ENCODE data around the gene PRELID3B. TPM values are rescaled to one million over a fixed set of nuclear protein-coding genes. Genes with fewer than 3 reads are reported as not detected.

Gene PRELID3B
- total RNA-seq, 2 donors from 2014 or later: 28.9 to 35.6 TPM

GRCh38 chr20:58990651-58991445, 51.7 kb downstream of the PRELID3B start:
- no peak overlapping the region for H3K4me3 ChIP-seq
- no peak for DNase-seq (ENCODE audit: low spot score)
- H3K27ac ChIP-seq: no peak overlapping the region
- H3K27me3 ChIP-seq (replicated peaks; ENCODE audit: insufficient read depth): no peaks in the 10 kb centered on the region
- peaks cover 9 to 29% of the 10 kb centered on the region in 2 donors for H3K36me3 ChIP-seq
- intact Hi-C loops (cut with DNase I): no loop called here
- WGBS: 94% methylated on average over 14 of the region's 14 CpGs
- TF ChIP-seq POLR2A (IDR thresholded peaks at IDR 0.05) (no peak), POLR2AphosphoS5 (IDR thresholded peaks at IDR 0.05) (no peak), CTCF (IDR thresholded peaks at IDR 0.05) (no peak)
- H3K4me1 ChIP-seq (replicated peaks): no peaks in the 10 kb centered on the region
- H3K9me3 ChIP-seq: no peaks in the 10 kb centered on the region

- no peaks in the 10 kb centered on the region for H3K9me3 ChIP-seq
- no peaks in the 10 kb centered on the region for H3K27me3 ChIP-seq (replicated peaks; ENCODE audit: insufficient read depth)
- H3K36me3 ChIP-seq: peaks cover 9 to 25% of the 10 kb centered on the region in 2 donors
- no peak overlapping the region for H3K27ac ChIP-seq
- H3K4me3 ChIP-seq: no peak overlapping the region
- intact Hi-C loops (cut with DNase I): no loop called here
- DNase-seq (ENCODE audit: low spot score): no peak
- no peak for TF ChIP-seq POLR2AphosphoS5 (IDR thresholded peaks at IDR 0.05)
- no peak for TF ChIP-seq CTCF (IDR thresholded peaks at IDR 0.05)
- no peak for TF ChIP-seq POLR2A (IDR thresholded peaks at IDR 0.05)
- no peaks in the 10 kb centered on the region for H3K4me1 ChIP-seq (replicated peaks)
- 90% methylated on average over 10 of the region's 10 CpGs for WGBS
These were observed 53.4 kb downstream of the PRELID3B start for GRCh38 chr20:58989196-58989595.

GRCh38 chr20:58988565-58988882, 54.1 kb downstream of the PRELID3B start:
- Histone ChIP-seq H3K27ac (no peak overlapping the region), H3K4me1 (replicated peaks) (no peaks in the 10 kb centered on the region), H3K9me3 (no peaks in the 10 kb centered on the region), H3K27me3 (replicated peaks; ENCODE audit: insufficient read depth) (no peaks in the 10 kb centered on the region), H3K4me3 (no peak overlapping the region), H3K36me3 (peaks cover 9 to 25% of the 10 kb centered on the region in 2 donors)
- intact Hi-C loops (cut with DNase I): no loop called here
- 90% methylated on average over 6 of the region's 6 CpGs for WGBS
- DNase-seq (ENCODE audit: low spot score): no peak
- TF ChIP-seq POLR2A (IDR thresholded peaks at IDR 0.05) (no peak), CTCF (IDR thresholded peaks at IDR 0.05) (no peak)

- Histone ChIP-seq H3K4me3 (no peak overlapping the region), H3K27me3 (replicated peaks; ENCODE audit: insufficient read depth) (no peaks in the 10 kb centered on the region), H3K36me3 (peaks cover 9 to 25% of the 10 kb centered on the region in 2 donors), H3K9me3 (no peaks in the 10 kb centered on the region), H3K27ac (no peak overlapping the region), H3K4me1 (replicated peaks) (no peaks in the 10 kb centered on the region)
- 79% methylated on average over 9 of the region's 9 CpGs for WGBS
- DNase-seq (ENCODE audit: low spot score): no peak
- TF ChIP-seq POLR2A (IDR thresholded peaks at IDR 0.05) (no peak), CTCF (IDR thresholded peaks at IDR 0.05) (no peak), POLR2AphosphoS5 (IDR thresholded peaks at IDR 0.05) (no peak)
- intact Hi-C loops (cut with DNase I): no loop called here
These were observed 54.6 kb downstream of the PRELID3B start for GRCh38 chr20:58987790-58988564.

Data from prostate gland (tissue), 2 donors.